ENCODE data around the gene DBN1. TPM values are rescaled to one million over a fixed set of nuclear protein-coding genes. Genes with fewer than 3 reads are reported as not detected.
A peak's percentile ranks its signal among the peaks of the same experiment; 100 is the strongest.

The DBN1 gene
- 176 and 244 TPM in 2 replicates for polyA plus RNA-seq (2012; rRNA removed)
- polyA plus RNA-seq (2012; cell fraction: cytosol; rRNA removed) = 109 and 114 TPM in 2 replicates
- polyA plus RNA-seq (2012; cell fraction: nucleus; rRNA removed) = 1,021 and 1,050 TPM in 2 replicates

DNA sequence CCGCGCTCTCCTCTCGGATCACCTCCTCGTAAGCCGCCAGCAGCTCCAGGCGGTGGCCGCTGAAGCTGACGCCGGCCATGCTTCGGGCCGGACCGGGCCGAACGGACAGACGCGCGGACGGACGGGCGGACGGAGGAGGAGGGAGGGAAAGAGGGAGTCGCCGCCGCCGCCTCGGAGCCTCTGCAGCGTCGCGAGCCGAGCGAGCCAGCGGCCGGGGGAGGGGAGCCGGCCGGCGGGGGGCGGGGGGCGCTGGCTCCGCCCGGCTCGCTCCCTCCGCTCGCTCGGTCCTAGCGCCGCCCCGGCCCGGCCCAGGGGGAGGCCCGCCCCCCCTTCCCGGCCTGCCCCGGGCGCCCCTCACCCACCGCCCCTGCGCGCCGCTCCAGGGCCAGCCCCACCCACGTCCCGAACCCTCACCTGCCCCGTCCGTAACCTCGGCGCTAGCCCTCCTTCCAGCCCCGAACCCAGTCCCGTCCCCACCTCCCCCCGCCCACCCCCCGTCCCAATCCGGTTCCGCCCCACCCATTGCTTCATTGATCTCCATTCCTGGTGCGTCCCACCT, at the start of gene DBN1:
Gene DBN1, minus strand, starts transcription at position 192 of the 559 bp plus-strand sequence. Its CDS starts 113 bp downstream, at position 79.
- TF ChIP-seq JUND (IDR thresholded peaks at IDR 0.05) = no peak
- TF ChIP-seq, protein P1, sequence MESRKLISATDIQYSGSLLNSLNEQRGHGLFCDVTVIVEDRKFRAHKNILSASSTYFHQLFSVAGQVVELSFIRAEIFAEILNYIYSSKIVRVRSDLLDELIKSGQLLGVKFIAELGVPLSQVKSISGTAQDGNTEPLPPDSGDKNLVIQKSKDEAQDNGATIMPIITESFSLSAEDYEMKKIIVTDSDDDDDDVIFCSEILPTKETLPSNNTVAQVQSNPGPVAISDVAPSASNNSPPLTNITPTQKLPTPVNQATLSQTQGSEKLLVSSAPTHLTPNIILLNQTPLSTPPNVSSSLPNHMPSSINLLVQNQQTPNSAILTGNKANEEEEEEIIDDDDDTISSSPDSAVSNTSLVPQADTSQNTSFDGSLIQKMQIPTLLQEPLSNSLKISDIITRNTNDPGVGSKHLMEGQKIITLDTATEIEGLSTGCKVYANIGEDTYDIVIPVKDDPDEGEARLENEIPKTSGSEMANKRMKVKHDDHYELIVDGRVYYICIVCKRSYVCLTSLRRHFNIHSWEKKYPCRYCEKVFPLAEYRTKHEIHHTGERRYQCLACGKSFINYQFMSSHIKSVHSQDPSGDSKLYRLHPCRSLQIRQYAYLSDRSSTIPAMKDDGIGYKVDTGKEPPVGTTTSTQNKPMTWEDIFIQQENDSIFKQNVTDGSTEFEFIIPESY (IDR thresholded peaks at IDR 0.05; ENCODE audit: borderline replicate concordance, low read depth) = no peak
- no peak for TF ChIP-seq ELF1 (IDR thresholded peaks at IDR 0.05)
- peak; percentile 82; the same call in 1 of the 2 replicates for TF ChIP-seq POLR2AphosphoS5 (IDR thresholded peaks at IDR 0.05; ENCODE audit: low read depth, low read length)
- peak; percentile 73; the same call in 1 of the 2 replicates for TF ChIP-seq TAF1 (IDR thresholded peaks at IDR 0.05; ENCODE audit: borderline replicate concordance, low read depth, low read length)
- TF ChIP-seq, protein P2, sequence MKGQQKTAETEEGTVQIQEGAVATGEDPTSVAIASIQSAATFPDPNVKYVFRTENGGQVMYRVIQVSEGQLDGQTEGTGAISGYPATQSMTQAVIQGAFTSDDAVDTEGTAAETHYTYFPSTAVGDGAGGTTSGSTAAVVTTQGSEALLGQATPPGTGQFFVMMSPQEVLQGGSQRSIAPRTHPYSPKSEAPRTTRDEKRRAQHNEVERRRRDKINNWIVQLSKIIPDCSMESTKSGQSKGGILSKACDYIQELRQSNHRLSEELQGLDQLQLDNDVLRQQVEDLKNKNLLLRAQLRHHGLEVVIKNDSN (IDR thresholded peaks at IDR 0.05; ENCODE audit: borderline replicate concordance, low read depth) = no peak
- no peak for TF ChIP-seq NFIC (IDR thresholded peaks at IDR 0.05; ENCODE audit: borderline replicate concordance)
- peak; percentile 58; the same call in 1 of the 2 replicates for TF ChIP-seq SIN3A (IDR thresholded peaks at IDR 0.05; ENCODE audit: borderline replicate concordance, low read depth, low read length)
- H3K4me1 ChIP-seq (ENCODE audit: control insufficient read depth in 1 of 2, insufficient read depth in 2 of 2, low read depth in 1 of 2, low read length in 1 of 2) = peaks cover 35 to 76% of the 10 kb centered on the region in 2 experiments; a peak in 3 of 4 replicates
- H3K4me2 ChIP-seq = peak within 1 kb of the TSS; percentile 100
- H3K9me3 ChIP-seq = no peaks in the 10 kb centered on the region
- POLR2A ChIA-PET = interaction anchor here (0.8 to 4.6 kb wide), 7 partner anchors 9 to 22 kb away, joined by 3 to 43 read pairs (median 3); partner anchors contain the start of gene PDLIM7
- H4K20me1 ChIP-seq (ENCODE audit: insufficient read depth) = peaks cover 42% of the 10 kb centered on the region
- H3K9me2 ChIP-seq = no peaks in the 10 kb centered on the region
- peak within 1 kb of the TSS; percentile 96 for H3K4me3 ChIP-seq (ENCODE audit: low read depth in 2 of 2, low read length in 1 of 2)
- WGBS (ENCODE audit: low lambda C conversion rate) = 8% methylated on average over 18 of the region's 69 CpGs
- peak within 1 kb of the TSS; percentile 81 for H3K9ac ChIP-seq
- CTCF ChIA-PET = interaction anchor here (0.9 to 20.3 kb wide), 13 partner anchors 8 to 103 kb away, joined by 3 to 215 read pairs (median 5); partner anchors contain the start of gene PDLIM7
- H3K36me3 ChIP-seq (replicated peaks in 1 of 2; ENCODE audit: control insufficient read depth in 1 of 2, insufficient read depth in 2 of 2, low read length in 1 of 2) = peaks cover 5 to 15% of the 10 kb centered on the region in 2 experiments
- peak within 1 kb of the TSS; percentile 52 to 92; a peak in 3 of 4 replicates for H3K27ac ChIP-seq (ENCODE audit: low read depth in 2 of 2, low read length in 1 of 2)
- DNase-seq = peak; percentile 98
- peaks cover 39% of the 10 kb centered on the region for H3F3A ChIP-seq (replicated peaks; ENCODE audit: insufficient read depth)
- no peak within 1 kb of the TSS for H2AFZ ChIP-seq (ENCODE audit: low read depth)
- peaks cover 45% of the 10 kb centered on the region for H3K79me2 ChIP-seq (ENCODE audit: insufficient read depth)
- no peaks in the 10 kb centered on the region for H3K27me3 ChIP-seq (ENCODE audit: insufficient read depth)

- DNase-seq = no peak
- Histone ChIP-seq H2AFZ (ENCODE audit: low read depth) (no peak overlapping the region), H3K36me3 (replicated peaks in 1 of 2; ENCODE audit: control insufficient read depth in 1 of 2, insufficient read depth in 2 of 2, low read length in 1 of 2) (peaks cover 12 to 57% of the 10 kb centered on the region in 2 experiments), H3K27ac (ENCODE audit: low read depth in 2 of 2, low read length in 1 of 2) (no peak overlapping the region), H4K20me1 (ENCODE audit: insufficient read depth) (no peaks in the 10 kb centered on the region), H3K9me2 (no peaks in the 10 kb centered on the region), H3K79me2 (ENCODE audit: insufficient read depth) (peaks cover 21% of the 10 kb centered on the region), H3K4me3 (ENCODE audit: low read depth in 2 of 2, low read length in 1 of 2) (no peak overlapping the region), H3K9ac (no peak overlapping the region), H3K4me2 (no peak overlapping the region), H3K27me3 (ENCODE audit: insufficient read depth) (no peaks in the 10 kb centered on the region), H3K4me1 (ENCODE audit: control insufficient read depth in 1 of 2, insufficient read depth in 2 of 2, low read depth in 1 of 2, low read length in 1 of 2) (peaks cover under 1 to 9% of the 10 kb centered on the region in 2 experiments; a peak in 1 of 4 replicates), H3F3A (replicated peaks; ENCODE audit: insufficient read depth) (peaks cover 10% of the 10 kb centered on the region), H3K9me3 (no peaks in the 10 kb centered on the region)
- ChIA-PET CTCF (interaction anchor here (0.9 to 3.7 kb wide), 3 partner anchors 20 to 64 kb away, joined by 3 to 15 read pairs (median 3); no protein-coding TSS in a partner anchor), POLR2A (interaction anchor here (1.3 kb wide), 1 partner anchor 28 kb away, joined by 4 read pairs; no protein-coding TSS in a partner anchor)
- 64% methylated on average over 2 of the region's 2 CpGs for WGBS (ENCODE audit: low lambda C conversion rate)
- TF ChIP-seq RFX5 (IDR thresholded peaks at IDR 0.05; ENCODE audit: low read length) (no peak), RXRA (IDR thresholded peaks at IDR 0.05; ENCODE audit: borderline replicate concordance, low read depth) (no peak), RCOR1 (IDR thresholded peaks at IDR 0.05; ENCODE audit: low read length) (no peak), ELF1 (IDR thresholded peaks at IDR 0.05) (no peak), MAX (IDR thresholded peaks at IDR 0.05; ENCODE audit: low read depth) (no peak), CTCF (IDR thresholded peaks at IDR 0.05) (no peak; the same call in 1 of the 2 replicates), POLR2AphosphoS5 (IDR thresholded peaks at IDR 0.05; ENCODE audit: low read depth, low read length) (no peak), EZH2phosphoT487 (IDR thresholded peaks at IDR 0.05; ENCODE audit: borderline replicate concordance, low read depth) (no peak)
- TF ChIP-seq, protein P1 (IDR thresholded peaks at IDR 0.05; ENCODE audit: borderline replicate concordance, low read depth) = no peak
- TF ChIP-seq, protein P3, sequence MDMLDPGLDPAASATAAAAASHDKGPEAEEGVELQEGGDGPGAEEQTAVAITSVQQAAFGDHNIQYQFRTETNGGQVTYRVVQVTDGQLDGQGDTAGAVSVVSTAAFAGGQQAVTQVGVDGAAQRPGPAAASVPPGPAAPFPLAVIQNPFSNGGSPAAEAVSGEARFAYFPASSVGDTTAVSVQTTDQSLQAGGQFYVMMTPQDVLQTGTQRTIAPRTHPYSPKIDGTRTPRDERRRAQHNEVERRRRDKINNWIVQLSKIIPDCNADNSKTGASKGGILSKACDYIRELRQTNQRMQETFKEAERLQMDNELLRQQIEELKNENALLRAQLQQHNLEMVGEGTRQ (IDR thresholded peaks at IDR 0.05; ENCODE audit: borderline replicate concordance, low read depth, low read length) = no peak
These were observed 47.6 kb upstream of the DBN1 start for GRCh38 chr5:177520916-177521513.

Measured in SK-N-SH (cell line).